GM19397 (cell line): ENCODE data around the gene TMEM59L.

Experiments
- ATAC-seq: cut with Tn5 transposase; IDR thresholded peaks from one replicate; pipeline ENCODE4 v1.9.1; 2021; ENCODE audit warnings: mild to moderate bottlenecking, moderate library complexity; ENCODE audit not compliant: unreplicated experiment

Gene TMEM59L

DNA sequence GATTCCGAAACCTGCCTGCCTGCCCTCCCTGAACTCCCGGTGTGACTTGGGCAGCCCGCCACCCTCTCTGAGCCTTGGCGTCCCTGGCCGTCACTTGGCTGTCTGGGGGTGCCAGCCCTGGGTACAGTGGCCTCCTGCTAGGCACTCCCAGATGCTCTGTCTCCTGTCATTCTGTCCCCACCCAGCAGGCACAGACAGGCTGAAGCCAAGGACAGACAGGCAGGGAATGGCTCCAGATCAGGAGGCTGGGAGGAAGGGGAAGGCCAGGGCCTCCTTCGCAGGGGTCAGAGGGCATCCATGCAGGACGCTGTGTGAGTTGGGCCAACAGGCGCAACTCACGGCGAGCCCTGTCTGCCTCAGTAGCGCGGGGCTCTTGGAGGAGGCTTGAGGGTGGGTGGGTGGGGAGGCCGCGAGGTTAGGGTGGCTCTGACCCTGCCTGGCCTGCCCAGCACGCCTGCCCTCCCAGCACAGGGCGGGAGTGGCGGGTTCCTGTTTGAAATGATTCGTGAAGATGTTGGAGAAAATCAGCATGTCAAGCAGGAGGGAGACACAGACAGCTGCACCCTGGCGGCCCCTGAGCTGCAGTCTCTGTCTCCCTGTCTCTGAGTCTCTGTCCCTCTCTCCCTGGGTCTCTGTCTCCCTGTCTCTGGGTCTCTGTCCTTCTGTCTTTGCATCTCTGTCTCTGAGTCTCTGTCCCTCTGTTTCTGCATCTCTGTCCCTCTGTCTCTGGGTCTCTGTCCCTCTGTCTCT, 43.8 kb downstream of the TMEM59L start:
- ATAC-seq = no peak

DNA sequence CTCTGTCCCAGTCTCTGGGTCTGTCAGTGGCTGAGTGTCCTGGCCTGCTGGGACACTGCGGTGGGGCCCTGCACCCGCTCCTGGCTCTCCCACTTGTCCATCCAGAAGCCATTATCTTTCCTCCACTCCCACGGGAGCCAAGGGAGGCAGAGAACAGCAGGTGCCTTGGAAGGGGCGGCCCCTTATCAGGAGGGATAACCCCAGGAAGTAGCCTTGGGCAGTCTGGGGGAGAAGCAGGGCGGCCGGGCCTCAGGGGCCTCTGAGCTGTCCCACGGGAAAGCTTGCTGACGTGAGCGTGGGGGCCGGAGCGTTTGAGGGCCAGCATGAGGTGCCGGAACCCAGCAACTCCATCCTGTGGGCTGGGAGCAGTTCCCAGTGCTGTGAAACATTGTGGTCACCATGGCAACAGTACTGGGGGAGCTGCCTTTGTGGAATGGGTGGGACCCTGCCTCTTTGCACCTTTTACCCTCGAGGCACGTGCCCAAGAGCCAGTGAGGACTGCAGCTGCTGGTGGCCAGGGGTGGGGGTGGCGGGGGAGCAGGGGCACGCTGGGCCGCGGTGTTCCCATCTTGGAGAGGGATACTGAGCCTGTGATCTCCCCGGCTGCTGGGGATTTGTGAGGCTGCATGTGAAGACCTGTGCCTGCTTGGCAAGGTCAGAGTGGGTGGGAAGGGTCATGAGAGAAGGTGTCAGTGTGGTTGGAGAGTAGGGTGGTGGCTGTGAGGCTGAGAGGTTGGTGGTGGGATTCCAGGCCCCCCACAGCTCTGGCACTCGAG, 45.1 kb downstream of the TMEM59L start:
- no peak for ATAC-seq

DNA sequence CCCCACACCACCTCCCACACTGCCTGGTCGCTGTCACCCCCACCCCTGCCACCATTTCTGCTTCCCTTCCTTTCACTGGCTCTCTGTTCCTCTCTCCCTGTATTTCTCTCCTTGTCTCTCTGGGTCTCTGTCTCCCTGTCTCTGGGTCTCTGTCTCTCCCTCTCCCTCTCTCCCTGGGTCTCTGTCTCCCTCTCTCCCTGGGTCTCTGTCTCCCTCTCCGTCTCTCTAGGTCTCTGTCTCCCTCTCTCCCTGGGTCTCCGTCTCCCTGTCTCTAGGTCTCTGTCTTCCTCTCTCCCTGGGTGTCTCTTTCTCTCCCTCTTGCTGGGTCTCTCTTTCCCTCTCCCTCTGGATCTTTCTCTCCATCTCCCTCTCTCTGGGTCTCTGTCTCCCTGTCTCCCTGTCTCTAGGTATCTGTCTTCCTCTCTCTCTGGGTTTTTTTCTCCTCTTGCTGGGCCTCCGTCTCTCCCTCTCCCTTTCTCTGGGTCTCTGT, 45.7 kb downstream of the TMEM59L start:
- no peak for ATAC-seq

DNA sequence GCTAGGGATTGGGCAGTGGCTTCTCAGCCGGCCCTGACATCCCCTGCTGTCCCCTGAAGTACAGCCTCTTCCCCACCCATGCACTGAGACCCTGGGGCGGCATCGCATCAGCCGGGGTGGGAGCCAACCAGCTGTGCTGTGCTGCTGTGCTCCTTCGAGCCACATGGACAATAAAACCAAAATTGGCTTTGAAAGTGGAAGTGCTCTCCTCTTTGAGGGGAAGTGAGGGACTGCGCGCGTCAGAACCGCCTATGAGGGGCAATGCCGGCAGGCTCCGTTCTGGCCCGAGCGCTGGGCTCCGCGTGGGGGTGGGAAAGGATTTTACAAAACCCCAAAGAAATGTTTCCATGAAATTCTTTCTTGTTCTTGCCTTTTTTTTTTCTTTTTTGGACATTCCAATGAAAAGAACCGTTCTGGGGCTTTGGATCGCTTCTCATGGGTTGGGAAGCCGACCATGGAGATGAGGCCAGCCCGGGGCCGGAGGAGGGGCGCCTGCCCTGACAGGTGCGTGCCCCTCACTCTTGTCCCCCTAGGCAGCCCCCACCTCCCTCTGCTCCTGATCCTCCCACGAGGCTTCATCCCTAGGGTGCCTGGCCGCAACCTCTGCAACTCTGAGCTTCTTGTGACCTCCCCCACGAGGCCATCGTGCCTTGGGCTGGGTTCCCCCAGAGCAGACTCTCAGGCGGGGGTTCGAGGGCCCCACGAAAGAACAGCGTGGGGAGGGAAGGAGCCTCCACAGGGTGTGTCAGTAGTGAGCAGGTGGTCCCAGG, 46.8 kb downstream of the TMEM59L start:
- no peak for ATAC-seq

DNA sequence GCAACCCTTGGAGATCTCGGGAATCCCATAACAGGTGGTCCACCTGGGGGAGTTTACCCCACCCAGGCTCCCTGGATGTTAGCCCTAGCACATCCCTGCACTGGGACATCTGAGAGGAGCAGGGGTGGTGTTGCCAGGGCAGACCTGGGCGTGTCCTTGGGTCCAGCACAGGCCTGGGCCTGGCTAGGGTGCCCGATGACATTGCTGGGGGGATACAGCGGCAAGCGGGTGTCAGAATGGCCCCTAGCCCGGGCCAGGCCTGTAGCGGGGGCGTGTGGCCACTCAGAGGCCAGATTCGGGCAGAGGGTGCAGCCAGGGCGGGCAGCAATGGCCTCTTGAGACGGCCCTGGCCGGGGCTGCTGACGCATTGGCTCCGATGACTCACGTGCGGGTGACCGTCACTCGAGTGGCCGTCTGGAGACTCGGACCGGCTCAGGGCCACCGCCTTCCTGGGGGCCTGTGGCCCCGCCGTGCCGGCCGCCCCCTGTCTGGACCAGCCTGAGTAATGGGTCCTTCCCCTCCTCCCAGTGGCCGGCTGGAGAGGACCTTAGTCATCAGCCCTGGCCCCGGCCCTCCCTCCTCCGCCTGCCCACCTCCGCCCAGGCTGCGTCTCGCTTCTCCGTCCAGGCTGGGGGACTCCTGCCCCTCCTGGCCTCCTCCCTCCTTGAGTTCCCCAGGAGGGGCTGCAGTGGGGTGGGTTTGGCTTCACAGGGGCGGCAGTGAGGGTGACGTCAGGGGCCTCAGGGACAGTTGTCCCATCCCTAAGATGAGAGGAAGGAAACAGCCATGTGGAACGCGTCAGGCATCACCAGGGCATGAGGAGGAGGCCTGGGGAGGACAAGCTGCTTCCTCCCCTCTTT, 47.6 kb downstream of the TMEM59L start:
- ATAC-seq = no peak

DNA sequence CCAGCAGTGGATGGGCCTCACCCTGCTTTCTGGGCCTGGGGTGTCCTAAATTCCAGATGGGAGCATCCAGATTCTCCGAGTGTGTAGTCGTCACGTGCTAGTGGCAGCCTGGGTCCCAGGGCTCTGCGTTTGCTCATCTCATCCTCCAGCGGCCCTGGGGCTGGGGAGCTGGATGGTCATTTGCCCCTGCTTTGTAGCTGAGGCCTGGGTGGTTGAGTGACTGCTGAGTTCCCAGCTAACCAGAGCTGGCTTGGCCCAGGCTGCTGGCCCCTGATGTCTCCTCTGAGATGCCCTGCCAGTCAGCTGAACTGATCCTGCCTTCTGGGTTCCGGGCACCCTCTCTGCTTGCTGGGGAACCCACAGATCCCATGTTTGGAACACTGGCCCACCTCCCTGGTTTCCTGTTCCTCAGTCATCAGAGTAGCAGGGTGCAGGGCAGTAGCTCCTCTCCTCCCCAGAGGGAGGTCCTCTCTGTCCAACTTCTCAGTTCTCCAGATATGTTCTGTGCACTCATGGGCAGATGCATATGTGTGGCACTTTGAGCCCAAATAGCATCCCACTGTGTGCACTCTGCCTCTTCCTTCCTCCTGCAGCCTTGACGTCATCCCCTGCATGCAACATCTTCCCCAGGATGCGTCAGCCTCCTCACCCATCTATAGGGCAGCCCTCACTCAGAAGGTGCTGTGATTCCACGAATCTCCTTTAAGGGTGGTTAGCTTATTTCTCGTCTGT, 48.4 kb downstream of the TMEM59L start:
- ATAC-seq = no peak

DNA sequence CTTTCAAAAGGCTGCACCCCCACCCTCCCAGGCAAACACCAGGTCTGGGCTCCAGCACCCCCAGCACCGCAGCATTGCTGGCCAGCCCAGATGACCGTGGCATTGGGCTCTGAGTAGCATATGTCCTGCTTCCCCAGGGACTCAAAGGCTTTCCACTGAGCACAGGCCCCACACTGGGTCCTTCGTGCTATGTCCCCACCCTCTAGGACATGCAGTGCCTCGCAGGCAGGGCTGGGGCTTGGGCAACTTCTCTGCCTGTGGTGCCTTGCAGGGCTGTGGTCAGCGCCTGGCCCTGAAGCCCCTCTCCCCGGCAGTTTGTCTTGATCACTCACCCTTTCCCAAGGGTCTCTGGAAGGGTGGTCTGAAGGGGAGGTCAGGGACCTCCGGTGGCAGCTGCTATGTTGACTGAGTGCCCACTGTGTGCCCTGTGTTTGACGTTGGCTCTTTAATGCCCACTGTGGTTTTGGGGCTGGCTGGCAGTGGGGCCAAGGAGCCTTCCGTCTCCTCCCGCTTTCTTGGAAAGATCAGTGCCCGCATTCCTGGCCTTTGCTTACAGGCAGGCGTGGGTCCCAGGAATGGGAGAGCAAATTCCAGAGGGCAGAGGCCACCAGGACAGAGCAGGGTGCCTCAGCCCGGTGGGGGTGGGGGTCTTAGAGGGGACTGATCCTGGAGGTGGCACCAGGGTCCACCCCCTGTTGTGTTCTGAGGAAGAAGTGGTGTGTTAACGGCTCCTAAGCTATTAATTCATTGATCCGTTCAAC, 50.5 kb downstream of the TMEM59L start:
- ATAC-seq = no peak

DNA sequence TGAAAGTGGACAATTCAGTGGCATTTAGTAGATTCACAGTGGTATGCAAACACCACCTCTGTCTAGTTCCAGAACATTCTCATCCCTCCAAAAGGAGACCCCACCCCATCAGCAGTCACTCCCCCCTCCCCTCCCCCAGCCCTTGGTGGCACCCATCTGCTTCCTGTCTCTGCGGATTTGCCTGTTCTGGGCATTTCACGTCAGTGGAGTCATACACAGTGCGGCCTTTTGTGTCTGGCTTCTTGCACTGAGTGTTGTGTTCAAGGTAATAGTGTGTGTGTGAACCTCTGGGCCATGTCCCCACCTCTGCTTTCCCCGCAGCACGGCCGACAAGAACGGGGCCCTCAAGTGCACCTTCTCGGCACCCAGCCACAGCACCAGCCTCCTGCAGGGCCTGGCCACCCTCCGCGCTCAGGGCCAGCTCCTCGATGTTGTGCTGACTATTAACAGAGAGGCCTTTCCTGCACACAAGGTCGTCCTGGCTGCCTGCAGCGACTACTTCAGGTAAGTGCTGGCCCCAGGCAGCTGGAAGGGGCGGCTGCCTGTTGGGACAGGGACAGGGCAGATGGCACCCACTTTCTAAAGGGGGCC, 51.4 kb downstream of the TMEM59L start:
- no peak for ATAC-seq

DNA sequence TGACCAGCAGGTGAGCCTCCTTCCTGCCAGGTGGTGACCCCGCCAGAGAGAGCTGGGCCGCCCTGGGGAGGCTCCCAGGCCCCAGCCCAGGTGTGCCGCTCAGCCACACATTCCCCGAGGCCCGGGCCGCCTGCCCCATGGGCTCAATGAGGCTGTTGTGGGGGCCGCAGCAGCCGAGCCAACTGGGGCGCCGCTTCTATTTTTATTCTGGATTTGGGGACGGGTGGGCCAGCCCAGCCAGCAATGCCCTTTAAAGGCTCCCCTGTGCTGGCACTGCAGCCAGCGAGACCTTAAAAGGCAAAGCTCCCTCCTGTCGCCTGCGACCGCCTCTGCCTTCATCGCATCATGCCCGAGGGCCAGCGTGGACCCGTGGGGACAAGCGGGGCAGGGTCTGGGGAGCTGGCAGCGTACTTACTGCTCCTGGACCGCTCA, 53.1 kb downstream of the TMEM59L start:
- no peak for ATAC-seq

DNA sequence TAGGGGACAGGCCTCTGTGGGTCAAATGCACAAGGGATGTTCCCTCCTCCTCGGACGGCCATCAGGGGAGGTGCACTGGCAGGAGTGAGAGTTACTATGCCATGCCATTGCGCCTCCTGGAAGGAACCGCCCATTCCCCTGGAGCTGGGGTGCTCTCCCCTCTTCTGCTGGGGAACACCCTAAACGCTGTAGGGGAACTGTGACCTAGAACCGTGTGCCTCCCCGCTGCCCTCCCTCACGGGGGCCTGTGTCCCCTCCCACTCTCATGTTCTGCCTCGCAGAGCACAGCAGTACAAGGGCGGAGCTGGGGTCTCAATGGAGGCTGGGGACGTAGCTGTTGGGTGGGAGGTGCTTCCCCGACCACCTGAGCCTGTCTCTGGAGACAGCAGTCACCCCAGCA, 53.6 kb downstream of the TMEM59L start:
- no peak for ATAC-seq

DNA sequence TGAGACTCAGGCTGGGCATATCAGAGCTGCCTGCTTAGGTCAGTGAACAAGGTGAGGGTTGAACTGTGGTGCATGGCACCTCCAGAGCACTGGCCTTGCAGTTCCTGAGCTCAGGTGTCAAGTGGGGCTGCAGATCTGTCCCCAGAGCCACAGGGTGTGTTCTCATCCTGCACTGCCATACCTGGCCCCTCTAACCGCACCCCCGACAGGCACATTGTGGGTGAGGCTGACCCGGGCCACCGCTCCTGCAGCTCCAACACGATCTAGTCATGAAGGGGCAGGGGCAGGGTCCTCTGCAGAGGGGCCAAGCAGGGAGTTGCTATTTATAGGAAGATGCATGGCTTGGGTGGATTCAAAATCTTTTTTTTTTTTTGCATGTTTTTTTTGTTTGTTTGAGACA, 54.1 kb downstream of the TMEM59L start:
- no peak for ATAC-seq

DNA sequence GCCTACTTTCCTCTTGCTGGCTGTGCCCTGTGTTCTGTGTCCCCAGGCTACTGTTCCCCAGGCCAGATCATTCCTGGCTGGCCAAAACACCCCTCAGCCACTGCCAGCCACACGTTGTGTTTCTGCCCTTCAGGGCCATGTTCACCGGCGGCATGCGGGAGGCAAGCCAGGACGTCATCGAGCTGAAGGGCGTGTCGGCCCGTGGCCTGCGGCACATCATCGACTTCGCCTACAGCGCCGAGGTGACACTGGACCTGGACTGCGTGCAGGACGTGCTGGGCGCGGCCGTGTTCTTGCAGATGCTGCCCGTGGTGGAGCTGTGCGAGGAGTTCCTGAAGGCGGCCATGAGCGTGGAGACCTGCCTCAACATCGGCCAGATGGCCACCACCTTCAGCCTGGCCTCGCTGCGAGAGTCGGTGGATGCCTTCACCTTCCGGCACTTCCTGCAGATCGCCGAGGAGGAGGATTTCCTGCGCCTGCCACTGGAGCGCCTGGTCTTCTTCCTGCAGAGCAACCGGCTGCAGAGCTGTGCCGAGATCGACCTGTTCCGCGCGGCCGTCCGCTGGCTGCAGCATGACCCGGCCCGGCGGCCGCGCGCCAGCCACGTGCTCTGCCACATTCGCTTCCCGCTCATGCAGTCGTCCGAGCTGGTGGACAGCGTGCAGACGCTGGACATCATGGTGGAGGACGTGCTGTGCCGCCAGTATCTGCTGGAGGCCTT, 55.0 kb downstream of the TMEM59L start:
- ATAC-seq = no peak

DNA sequence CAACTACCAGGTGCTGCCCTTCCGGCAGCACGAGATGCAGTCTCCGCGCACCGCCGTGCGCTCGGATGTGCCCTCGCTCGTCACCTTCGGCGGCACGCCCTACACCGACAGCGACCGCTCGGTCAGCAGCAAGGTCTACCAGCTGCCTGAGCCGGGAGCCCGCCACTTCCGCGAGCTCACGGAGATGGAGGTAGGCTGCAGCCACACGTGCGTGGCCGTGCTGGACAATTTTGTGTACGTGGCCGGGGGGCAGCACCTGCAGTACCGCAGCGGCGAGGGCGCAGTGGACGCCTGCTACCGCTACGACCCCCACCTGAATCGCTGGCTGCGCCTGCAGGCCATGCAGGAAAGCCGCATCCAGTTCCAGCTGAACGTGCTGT, 55.6 kb downstream of the TMEM59L start:
- no peak for ATAC-seq

DNA sequence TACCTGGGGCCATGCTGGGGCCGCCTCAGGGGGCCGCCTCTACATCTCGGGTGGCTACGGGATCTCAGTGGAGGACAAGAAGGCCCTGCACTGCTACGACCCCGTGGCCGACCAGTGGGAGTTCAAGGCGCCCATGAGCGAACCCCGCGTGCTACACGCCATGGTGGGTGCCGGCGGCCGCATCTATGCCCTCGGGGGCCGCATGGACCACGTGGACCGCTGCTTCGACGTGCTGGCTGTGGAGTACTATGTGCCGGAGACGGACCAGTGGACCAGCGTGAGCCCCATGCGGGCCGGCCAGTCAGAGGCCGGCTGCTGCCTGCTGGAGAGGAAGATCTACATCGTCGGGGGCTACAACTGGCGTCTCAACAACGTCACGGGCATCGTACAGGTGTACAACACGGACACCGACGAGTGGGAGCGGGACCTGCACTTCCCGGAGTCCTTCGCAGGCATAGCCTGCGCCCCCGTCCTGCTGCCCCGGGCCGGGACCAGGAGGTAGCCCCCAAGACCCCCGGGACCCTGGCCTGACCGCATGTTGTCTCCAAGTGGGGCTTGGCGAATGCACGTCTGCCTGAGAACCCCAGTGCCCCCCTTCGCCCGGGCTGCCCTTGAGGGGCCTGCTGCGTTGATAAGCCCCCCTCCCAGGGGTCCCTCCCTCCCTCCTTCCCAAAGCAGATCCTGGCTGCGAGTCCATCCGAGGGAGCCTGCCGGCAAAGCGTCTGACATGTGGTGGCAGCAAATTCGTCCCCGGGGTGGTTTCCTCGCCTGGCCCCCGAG, 56.3 kb downstream of the TMEM59L start:
- no peak for ATAC-seq

DNA sequence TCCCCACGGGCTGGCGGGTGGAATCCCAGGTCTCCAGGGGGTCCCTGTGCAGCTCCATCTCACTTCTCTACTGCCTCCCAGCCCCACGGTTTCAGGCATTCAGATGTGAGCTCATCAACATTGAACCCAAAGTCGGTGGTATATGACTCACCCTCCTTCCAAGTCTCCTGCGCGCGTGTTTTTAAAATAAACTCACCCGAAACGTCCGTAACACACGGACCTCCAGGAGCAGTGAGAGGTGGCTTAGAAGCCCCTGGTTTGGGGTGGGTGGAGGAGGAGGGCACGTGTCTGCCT, 56.8 kb downstream of the TMEM59L start:
- no peak for ATAC-seq

DNA sequence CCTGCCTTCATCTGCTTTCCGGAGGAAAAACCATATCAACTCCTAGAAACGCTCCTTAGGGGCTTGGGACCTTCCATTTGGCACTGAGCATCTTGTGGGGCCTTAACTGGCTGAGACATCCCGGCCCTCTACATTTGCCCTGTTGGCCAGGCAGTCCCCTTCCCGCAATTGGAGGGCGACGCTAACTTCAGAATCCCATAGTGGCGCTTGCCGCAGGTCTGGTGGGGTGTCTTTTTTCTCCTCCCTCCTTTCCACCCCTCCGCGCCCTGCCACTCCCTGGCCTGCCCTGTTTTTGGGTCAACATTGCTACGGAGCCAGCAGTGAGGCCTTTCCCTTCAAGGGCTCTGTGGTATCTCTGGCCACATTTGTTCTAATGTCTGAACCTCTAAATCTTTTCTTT, 57.2 kb downstream of the TMEM59L start:
- ATAC-seq = no peak

DNA sequence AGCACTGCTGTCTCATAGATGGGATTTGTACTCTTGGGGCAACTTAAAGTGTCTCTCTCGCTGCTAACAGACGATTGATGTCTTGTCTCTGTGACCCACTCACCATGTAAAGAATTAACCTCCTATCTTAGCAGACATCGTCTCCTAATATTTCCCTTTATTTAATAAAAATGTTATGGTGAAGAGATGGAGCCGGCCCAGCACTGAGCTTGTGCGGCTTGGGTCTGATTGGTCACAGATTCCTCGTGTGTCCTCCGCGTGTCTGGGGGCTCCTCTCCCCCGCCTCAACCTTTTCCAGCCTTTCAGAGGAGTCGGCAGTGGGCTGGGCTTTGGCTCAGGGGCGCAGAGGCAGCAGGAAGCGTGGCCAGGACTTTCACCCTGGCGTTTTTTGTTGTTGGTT, 57.6 kb downstream of the TMEM59L start:
- no peak for ATAC-seq
